Measurements from ENCODE around the gene KIAA1217.

KIAA1217 gene

GRCh38 chr10:24242562-24242961 is 33.6 kb downstream of the KIAA1217 start:
- no peak for DNase-seq

GRCh38 chr10:24246365-24246764 is 37.4 kb downstream of the KIAA1217 start:
- DNase-seq: no peak

GRCh38 chr10:24247841-24248240 is 38.9 kb downstream of the KIAA1217 start:
- no peak for DNase-seq

GRCh38 chr10:24249829-24250415 is 41.0 kb downstream of the KIAA1217 start:
- DNase-seq: no peak

GRCh38 chr10:24251547-24251946 is 42.6 kb downstream of the KIAA1217 start:
- DNase-seq: no peak

- no peak for DNase-seq
These were observed 45.2 kb downstream of the KIAA1217 start for GRCh38 chr10:24254180-24254579.

- no peak for DNase-seq
These were observed 46.4 kb downstream of the KIAA1217 start for GRCh38 chr10:24255115-24255880.

GRCh38 chr10:24255881-24256311 is 47.0 kb downstream of the KIAA1217 start:
- DNase-seq: no peak

GRCh38 chr10:24256619-24257107 is 47.7 kb downstream of the KIAA1217 start:
- DNase-seq: no peak

- DNase-seq: no peak
These were observed 48.6 kb downstream of the KIAA1217 start for GRCh38 chr10:24257588-24257987.

- no peak for DNase-seq
These were observed 50.6 kb downstream of the KIAA1217 start for GRCh38 chr10:24259365-24260130.

GRCh38 chr10:24261627-24262026 is 52.7 kb downstream of the KIAA1217 start:
- no peak for DNase-seq

- DNase-seq: no peak
These were observed 54.1 kb downstream of the KIAA1217 start for GRCh38 chr10:24262929-24263590.

- no peak for DNase-seq
These were observed 60.5 kb downstream of the KIAA1217 start for GRCh38 chr10:24269476-24269875.

GRCh38 chr10:24272374-24272773 is 63.4 kb downstream of the KIAA1217 start:
- DNase-seq: no peak

GRCh38 chr10:24277277-24277676 is 68.3 kb downstream of the KIAA1217 start:
- DNase-seq: no peak

GRCh38 chr10:24277771-24278170 is 68.8 kb downstream of the KIAA1217 start:
- DNase-seq: no peak

- no peak for DNase-seq
These were observed 69.4 kb downstream of the KIAA1217 start for GRCh38 chr10:24278176-24278889.

GRCh38 chr10:24279166-24279565 is 70.2 kb downstream of the KIAA1217 start:
- no peak for DNase-seq

- no peak for DNase-seq
These were observed 78.7 kb downstream of the KIAA1217 start for GRCh38 chr10:24287559-24288195.

GRCh38 chr10:24288581-24288980 is 79.6 kb downstream of the KIAA1217 start:
- no peak for DNase-seq

- no peak for DNase-seq
These were observed 80.3 kb downstream of the KIAA1217 start for GRCh38 chr10:24289235-24289634.

Data from right forelimb (tissue), 1 donor.